ENCODE results near the gene SLC4A1AP.
A peak's percentile ranks its signal among the peaks of the same experiment; 100 is the strongest.

Gene SLC4A1AP

DNA sequence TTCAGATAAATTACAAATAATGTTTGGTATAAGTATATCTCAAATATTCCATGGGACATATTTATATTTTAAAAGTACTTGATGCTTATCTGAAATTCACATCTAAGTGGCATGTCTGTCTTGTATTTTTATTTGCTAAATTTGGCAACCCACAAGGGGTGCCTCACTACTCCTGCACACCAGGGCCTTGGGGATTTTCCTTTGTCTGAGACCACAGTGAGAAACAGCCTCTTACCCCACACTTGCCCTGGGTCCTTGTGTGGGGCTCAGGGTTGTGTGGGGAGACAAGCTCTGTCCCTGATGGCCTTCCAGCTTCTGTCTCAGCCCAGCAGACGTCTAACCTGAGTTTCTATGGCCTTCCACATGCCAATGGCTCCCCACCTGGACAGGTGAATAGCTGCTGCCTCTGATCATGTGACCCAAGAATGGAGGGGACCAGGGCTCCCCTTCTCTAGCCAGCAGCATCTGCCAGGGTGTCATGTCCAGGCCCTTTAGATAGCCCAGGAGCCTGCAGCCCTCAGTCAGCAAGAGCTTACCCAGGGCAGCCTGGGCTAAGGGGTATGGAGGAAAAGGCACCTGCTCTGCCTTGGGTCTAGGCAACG lies 58.3 kb downstream of the SLC4A1AP start:
- DNase-seq: no peak

DNA sequence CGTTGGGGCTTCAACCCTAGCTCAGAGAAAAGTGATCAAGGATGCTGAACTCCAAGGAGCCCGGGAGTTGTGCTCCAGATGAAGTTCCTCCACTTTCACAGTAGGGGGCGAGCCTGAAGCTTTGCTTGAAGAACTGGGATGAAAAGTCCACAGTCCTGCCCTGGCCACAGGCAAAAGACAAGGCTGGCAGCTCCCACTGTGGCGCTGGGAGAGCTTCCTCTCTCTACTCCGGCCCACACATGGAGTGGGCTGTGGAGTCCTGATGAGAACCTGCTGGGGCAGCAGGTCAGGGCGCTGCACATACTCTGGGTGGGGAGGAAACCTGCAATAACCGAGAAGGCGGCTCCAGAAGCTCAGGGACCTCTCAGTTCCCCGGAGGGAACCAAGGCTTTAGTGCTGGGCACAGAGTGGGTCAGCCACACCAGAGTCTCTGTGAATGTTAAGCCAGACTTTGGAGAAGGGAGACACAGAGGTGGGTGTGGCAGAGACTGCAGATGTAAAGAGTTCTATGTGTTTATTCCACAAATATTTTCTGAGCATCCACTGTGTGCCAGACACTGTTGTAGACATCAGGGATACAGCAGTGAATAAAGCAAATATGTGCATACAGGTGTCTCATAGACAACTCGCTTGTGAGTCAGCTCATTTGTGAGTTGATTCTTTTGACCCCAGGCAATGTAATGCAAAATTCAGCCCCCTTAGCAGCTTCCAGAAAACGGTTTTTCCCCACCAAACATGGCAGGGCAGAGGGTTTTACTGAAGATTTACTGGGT lies 59.9 kb downstream of the SLC4A1AP start:
- peak; percentile 53 for DNase-seq

DNA sequence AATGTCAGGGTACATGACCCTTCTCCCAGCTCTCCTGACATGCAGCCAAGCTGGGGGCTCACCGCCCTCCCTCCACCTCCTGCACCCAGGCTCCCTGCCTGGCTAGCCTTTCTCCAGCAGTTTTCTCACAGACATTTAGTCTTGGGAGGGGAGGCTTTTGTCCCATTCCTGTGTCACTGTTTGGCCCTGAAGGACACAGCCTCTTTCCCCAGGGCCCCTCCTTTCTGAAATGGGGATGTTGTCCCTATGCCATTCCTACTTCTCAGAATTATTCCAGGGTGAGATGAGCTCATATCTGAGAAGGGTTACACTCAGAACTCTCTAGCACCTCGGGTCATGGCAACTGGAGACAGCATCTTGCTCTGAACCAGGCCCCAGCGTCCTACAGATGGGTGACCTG lies 60.5 kb downstream of the SLC4A1AP start:
- no peak for DNase-seq

DNA sequence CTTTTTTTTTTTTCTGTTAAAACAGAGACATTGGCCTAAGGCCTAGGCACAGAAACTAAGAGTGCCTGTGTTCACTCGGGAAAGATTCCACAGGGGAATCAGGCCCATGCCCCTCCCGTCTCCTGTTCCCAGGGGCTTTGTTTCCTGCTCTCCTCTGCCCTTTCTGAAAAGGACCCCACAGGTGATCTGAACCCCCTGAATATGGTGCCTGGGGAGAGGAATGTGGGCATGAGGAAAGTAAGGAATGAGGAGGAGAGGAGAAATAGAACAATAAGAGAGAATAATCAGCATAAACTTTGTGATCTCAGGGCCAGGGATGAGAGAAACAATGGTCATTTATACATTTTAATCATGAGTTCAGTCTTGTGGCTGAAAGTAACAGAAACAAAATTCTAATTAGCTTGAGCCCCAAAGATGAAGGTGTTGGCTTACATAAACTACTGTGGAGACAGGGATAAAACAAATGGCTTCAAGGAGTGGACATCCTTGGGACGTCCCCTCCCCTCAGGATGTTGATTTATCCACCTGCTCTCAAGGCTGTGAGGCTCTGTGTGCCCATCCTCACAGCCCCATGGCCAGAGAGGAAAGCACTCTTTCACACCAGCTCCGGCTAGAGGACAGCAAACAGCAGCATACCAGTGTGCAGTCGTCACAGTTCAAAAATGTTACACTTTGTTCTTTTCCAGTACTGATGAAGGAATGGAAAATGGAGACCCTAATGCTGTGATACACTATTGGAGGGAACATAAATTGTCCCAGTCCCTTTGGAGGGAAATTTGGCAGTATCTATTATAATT lies 61.4 kb downstream of the SLC4A1AP start:
- no peak for DNase-seq

DNA sequence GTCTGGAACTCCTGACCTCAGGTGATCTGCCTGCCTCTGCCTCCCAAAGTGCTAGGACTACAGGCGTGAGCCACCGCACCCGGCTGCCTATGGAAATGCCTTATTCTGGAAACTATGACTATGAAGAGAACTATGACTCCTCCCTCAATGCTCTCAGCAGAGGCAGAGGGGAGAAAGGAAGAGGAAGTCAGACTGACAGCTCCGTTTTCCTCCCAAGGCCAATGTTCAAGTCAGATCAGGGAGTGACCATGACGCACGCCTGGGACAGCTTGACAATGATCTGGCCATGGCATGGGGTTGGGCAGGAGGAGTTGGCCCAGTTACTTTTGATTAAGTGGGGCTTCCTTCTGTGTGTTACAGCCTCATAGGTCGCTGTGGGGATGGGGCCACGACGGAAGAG lies 63.6 kb downstream of the SLC4A1AP start:
- DNase-seq: no peak

DNA sequence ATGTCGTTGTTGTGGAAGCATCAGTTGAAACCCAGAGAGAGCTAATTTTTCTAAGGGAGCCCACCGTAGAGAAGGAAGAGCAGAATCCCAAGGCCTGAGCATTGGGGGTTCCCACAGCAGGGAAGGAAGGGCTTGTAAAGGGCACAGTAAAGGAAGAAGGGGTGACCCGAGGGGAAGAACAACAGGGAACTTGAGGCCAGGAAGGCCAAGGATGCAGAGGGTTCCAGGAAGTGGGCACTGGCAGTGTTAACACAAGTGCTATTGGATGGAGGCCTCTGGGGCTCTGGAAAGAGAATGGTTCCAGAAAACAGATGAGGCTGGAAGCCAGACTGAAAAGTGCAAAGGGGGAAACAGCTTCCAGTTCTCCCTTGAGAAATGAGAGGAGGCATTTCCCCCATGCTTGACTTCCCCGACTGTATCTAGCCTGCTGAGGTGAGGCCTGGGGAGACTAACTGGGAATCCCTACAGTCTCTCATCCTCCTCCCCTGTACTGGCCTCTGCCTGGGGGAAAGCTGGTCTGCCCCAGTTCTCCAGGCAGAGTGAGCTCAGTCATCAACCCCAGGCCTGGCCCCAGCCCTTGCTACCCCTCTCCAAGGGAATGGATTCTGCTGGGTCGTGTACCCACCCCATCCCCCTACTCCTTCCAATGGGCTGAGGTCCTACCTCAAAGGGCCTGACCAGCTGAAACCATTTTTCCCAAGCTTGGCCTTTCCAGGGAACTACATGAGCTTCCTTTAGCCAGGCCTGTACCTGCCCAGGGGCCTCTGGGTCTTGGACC lies 64.6 kb downstream of the SLC4A1AP start:
- no peak for DNase-seq

DNA sequence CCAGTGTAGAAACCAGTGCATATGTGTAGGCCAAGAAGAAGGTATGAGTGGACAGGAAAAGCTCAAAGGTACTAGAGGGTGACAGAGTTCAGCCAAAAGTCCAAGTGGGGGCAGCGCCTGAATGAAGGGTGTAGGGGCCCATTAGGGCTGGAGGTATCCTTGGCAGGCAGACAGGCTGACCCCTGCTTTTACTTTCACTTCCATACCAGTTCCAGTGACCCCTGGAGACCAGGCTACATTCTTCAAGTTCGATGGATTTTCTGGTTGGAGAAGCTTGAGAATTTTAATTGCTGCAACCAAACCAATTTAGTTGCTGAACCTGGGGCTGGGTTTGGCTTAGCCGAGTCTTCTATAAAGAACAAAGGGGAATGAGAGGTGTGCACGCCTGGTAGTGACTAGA lies 65.5 kb downstream of the SLC4A1AP start:
- DNase-seq: no peak

DNA sequence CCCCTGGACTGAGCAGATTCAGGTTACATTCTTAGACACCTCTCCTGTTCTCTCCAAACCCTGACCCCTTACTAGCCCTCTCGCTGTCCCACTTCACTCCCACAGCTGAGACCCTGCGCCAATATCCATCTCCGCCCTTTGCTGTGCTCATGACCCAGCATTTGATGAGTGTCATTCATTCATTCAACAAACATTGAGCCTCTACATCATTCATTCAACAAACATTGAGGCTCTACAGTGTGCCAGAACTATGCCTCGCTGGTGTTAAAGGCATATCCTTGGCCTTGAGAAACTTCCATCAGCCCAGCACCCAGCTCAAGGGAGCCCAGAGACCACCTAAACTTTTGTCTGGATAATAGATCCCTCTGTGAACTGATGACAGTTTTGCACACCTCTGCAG lies 65.9 kb downstream of the SLC4A1AP start:
- DNase-seq: no peak

DNA sequence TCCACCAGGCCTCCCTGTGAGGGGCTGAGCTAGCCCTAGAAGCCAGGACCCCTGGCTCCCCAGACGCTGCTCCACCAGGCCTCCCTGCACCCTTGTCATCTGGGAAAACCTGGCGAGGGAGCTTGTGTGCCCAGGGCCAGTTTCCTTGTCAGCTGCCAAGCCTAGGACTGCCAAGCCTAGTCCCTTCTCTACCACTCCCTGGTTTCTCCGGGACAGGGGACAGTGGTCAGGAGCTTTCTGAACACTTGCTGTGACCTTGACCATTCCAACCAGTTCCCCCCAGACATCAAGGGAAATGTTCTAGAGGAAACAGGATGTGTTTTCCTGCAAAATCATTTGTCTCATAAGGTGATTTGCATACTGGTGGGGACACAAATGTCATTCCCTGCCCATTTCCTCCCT lies 66.6 kb downstream of the SLC4A1AP start:
- no peak for DNase-seq

DNA sequence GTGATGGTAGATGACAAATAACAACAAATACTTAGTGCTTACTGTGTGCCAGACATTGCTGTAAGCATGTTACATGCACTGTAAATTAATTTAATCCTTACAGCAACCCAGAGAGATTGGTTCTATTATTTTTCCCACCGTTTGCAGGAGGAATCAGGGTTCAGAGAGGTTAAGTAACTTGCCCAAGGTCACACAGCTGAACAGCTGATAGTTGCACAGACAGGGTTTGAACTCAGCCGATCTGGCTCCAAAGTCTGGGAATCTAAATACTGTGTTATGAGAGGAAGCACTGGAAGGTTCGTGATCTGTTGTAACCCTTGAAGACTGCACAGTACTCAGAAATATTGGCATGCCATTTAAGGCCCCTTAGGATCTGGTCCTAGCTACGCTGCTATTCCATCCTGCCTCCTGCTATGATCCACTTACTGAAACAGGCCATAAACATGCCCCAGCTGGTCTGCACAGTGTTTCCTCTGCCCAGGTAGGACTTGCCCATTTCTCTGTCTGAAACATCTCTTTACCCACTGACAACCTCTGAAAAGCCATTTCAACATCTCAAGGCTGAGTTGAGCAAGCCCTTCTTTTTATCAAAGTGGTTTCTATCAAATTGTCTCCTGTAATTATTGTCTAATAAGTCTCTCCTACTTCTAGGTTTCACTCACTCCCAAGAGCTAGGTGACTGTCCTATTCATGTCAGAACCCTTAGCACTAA lies 67.4 kb downstream of the SLC4A1AP start:
- no peak for DNase-seq

DNA sequence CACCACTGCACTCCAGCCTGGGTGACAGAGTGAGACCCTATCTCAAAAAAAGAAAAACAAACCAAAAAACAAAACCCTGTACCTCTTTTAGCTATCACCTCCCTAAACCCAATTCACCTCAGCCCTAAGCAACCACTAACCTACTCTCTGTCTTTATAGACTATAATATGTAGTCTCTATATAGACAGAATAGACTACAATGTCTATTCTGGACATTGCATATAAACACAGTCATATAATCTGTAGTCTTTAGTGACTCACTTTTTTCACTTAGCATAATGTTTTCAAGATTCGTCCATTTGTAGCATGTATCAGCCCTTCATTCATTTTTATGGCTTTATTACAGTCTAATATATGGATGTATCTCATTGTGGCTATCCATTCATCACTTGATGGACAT lies 70.6 kb downstream of the SLC4A1AP start:
- DNase-seq: no peak

DNA sequence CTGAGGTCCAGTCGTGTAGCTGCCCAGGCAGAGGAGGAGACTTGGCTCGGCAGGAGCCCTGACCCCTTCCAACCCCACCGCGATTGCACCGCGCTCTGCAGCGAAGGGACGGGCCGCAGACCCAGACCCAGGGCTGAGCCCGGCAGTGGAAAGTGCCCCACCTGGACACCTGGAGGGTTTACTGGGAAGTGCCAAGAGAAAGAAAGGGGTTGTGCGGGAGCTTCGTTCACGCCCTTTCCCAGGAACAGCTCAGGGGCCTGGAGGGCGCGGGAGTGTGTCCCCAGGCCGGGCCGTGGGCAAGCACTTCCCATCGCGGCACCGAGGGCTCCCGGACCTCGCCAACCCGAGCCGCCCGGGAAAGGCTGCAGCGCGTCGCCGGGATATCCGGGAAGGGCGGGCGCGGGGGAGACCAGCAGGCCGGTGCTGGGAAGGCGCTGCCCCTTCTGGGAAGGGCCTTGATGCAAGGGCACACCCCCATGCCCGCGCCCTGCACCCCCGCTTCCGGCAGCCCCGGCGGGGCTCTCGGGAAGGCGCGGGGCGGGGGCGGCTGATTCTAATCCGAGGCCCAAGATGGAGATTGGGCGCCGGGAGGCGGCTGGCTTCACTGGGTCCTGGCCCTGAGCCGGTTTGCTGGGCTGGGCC lies 71.7 kb downstream of the SLC4A1AP start:
- DNase-seq: peak; percentile 61

DNA sequence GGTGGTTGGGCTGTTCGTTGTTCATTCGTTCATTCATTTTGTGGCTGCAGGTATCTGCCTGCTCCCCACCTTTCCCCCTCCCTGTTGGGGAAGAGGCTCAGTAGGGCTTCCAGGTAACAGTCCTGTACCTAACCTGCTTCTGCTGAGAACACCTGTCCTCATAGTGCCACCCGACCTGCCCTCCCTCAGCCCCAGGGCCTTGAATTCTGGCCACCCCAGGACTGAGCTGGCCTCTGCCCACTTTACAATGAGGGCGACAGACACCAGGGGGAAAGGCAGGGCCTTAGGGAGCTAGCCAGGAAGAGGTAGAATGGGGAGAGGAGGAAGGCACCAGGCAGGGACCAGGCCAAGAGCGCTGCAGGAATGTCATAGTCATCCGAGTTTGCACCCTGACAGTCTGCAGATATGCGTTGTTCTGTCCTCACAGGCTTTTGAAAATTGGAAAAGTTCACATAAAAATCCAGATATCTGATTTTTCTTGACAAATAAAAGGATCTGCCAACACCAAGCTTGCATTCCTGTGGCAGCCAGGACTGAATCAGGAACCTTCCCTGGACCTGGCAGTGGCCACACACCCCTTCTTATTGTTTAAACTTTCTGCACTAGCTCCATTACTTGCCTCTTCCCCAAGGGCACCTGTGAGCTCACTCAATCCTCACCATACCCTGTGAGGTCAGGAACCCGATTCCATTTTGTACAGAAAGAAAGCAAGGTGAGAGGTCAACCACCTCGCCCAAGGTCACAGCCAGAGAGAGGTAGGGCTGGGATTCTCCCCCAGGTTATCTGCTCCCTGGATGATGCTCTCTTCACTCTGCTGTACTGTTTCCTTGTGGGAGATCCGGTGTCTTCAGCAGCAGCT lies 72.6 kb downstream of the SLC4A1AP start:
- no peak for DNase-seq

DNA sequence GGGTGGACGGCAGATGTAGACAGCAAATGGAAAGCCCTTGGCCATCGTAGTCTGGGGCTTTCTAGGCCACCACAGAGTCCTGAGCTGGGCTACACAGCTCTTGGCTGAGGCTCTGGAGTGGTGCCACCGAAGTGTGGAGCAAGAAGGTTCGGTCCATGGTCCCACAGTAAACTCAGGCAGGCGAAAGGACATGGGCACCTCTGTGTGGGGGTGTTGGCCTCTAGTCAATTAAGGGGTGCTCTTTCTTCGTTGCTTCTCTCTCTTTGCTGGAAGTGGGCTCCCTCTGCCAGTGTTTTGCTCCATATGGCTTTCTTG lies 73.2 kb downstream of the SLC4A1AP start:
- DNase-seq: no peak

DNA sequence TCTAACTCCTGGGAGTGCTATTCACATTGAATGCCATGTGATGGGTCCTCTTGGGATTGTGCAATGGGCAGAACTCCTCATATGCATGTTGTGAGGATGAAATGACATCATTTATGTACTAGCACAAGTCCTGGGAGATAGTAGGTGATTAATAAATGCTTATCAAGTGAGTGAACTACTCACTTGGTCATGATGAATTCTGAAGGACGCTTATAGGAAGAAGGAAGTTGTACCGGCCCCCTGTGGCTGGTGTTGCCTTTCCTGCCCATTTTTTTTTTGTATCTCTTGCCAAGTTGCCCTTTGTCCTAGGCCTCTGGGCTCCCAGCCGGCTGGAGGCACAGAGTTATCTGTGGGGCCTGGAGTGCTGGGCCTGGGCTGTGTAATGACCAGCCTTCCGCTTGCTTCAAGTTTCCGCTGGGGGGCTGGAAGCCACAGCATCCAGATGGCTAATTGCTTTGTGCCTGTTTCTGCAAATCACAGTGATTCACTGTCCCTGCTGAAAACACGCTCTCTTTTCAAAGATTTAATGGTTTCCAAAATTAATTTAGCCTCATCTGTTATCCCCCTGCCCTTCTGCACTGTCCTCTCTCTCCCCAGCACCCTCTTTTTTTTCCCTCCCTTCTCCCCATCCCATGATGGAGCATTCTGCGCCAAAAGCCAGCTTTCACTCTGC lies 74.1 kb downstream of the SLC4A1AP start:
- no peak for DNase-seq

DNA sequence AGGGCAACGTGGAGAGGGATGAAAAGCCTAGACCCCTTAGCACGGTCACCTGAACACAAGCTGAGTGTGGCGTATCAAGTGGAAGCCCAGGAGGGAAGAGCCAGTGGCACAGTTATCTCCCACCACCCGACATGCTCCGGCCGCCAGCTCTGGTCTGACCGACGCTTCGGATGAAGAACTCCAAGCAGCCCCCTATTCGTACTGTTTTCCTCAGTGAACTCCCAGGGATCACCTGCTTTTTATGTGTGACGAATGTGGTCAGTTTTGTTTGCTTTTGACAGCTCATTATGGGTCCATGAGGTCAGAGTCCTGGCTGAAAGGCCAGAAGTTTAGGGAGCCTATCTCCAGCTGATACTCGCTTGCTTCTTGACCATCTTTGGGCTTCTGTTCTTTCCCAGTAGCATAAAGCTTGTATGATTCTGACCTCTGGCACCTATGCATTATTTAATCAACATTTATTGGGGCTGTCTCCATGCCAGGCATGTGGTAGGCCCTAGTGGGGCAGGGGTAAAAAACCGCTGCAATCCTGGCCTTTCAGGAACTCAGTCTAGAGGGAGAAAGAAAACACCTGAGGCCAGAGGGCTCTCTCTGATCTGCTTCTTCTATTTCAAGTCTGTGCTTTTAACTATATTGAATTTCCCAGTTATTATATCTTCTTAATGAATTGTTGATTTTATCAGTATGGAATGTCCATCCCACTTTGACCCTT lies 74.8 kb downstream of the SLC4A1AP start:
- no peak for DNase-seq

DNA sequence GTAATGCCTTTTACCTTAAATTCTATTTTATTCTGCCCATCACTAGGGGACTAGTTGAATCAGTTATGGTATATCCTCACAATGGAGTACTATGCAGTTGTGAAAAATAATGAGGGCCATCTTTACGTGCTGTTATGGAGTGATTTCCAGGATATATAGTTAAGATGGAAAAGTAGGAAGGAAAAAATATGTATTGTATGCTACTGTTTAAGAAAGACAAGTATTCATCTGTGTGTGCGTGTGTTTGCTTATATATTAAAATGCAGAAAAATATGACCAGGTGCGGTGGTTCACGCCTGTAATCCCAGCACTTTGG lies 75.3 kb downstream of the SLC4A1AP start:
- DNase-seq: no peak

DNA sequence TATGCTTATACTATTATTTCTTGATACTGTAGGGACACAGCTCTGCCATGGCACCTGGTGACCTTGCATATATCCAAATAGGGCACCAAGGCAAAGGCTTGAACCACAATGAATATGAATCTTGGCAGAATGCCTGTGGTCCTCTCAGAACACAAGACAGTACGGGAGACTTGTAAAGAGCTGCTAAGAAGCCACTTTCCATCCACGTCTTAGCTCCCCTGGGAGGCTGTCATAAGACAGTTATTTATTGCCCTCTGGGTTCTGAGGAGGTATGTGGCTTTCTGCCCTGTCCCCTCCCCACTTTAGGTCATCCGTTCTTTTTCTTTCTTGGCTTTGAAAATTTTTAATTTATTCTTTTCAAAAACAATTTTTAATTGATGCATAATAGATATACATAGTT lies 78.0 kb downstream of the SLC4A1AP start:
- DNase-seq: no peak

DNA sequence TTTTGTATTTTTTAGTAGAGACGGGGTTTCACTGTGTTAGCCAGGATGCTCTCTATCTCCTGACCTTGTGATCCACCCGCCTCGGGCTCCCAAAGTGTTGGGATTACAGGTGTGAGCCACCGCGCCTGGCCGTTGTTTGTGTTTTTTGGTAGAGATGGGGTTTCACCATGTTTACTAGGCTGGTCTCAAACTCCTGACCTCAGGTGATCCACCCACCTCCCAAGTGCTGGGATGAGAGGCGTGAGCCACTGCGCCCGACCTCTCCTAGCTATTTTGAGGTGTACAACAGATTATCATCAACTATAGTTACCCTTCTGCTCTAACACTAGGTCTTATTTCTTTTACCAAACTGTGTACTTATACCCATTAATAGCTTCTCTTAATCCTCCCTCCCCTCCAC lies 78.9 kb downstream of the SLC4A1AP start:
- no peak for DNase-seq
